Neuronal stem cell (in vitro differentiated cells): ENCODE results near the gene HLA-DQB2.

ENCODE experiments used
- DNase-seq: peaks from one replicate; pipeline ENCODE4 v3.0.0-alpha.2; 2013; ENCODE audit warnings: low spot score
- H2AFZ ChIP-seq: one replicate; pipeline ENCODE4 v1.6.1; 2013; ENCODE audit warnings: mild to moderate bottlenecking, low read length, inconsistent platforms
- H2AK5ac ChIP-seq: 2 replicates; pipeline ENCODE4 v1.6.1; 2013; ENCODE audit warnings: low read depth, mild to moderate bottlenecking, inconsistent platforms, low read length, moderate library complexity, mixed read lengths
- H2BK120ac ChIP-seq: 2 replicates; pipeline ENCODE4 v1.6.1; 2013; ENCODE audit warnings: low read depth, mild to moderate bottlenecking, inconsistent platforms, low read length, moderate library complexity, mixed read lengths
- H2BK12ac ChIP-seq: one replicate; pipeline ENCODE4 v1.6.1; 2013; ENCODE audit warnings: low read length, inconsistent platforms
- H2BK15ac ChIP-seq: 2 replicates; pipeline ENCODE4 v1.6.1; 2013; ENCODE audit warnings: mild to moderate bottlenecking, low read length, inconsistent platforms, mixed read lengths
- H2BK5ac ChIP-seq: one replicate; pipeline ENCODE4 v1.6.1; 2013; ENCODE audit warnings: inconsistent platforms, mild to moderate bottlenecking, low read length, moderate library complexity
- H3K14ac ChIP-seq: one replicate; pipeline ENCODE4 v1.6.1; 2013; ENCODE audit warnings: low read length, inconsistent platforms
- H3K18ac ChIP-seq: 2 replicates; pipeline ENCODE4 v1.6.1; 2013; ENCODE audit warnings: low read length, inconsistent platforms
- H3K23ac ChIP-seq: 2 replicates; pipeline ENCODE4 v1.6.1; 2013; ENCODE audit warnings: low read depth, mild to moderate bottlenecking, mixed read lengths, low read length, inconsistent platforms; ENCODE audit not compliant: poor library complexity
- H3K27ac ChIP-seq: replicated peaks from 3 replicates; pipeline ENCODE4 v1.5.1; 2013; ENCODE audit warnings: low read length, inconsistent platforms
- H3K27me3 ChIP-seq, 3 experiments: 2 replicates each; pipeline ENCODE4 v1.6.1; 2013; ENCODE audit warnings: low read length in 3 of 3, mild to moderate bottlenecking in 2 of 3, inconsistent platforms in 1 of 3, low read depth in 1 of 3, mixed read lengths in 1 of 3, moderate library complexity in 1 of 3; ENCODE audit not compliant: control insufficient read depth in 3 of 3, insufficient read depth in 3 of 3
- H3K36me3 ChIP-seq, 2 donors: replicated peaks in 1 of 2; 2 replicates each; pipeline ENCODE4 v1.6.1; 2013; ENCODE audit warnings: low read length in 2 of 2; ENCODE audit not compliant: control insufficient read depth in 2 of 2, insufficient read depth in 2 of 2
- H3K4ac ChIP-seq: 2 replicates; pipeline ENCODE4 v1.6.1; 2013; ENCODE audit warnings: inconsistent platforms, mild to moderate bottlenecking, low read length, moderate library complexity
- H3K4me1 ChIP-seq, 2 donors: 1 replicate in 1 of 2; 2 replicates in 1 of 2; pipeline ENCODE4 v1.6.1; 2013; ENCODE audit warnings: low read length in 2 of 2, low read depth in 1 of 2; ENCODE audit not compliant: control insufficient read depth in 2 of 2, insufficient read depth in 1 of 2
- H3K4me2 ChIP-seq: one replicate; pipeline ENCODE4 v1.6.1; 2013; ENCODE audit warnings: mild to moderate bottlenecking, low read length, inconsistent platforms; ENCODE audit not compliant: insufficient read depth, poor library complexity, severe bottlenecking
- H3K4me3 ChIP-seq, 2 donors: 2 replicates each; pipeline ENCODE4 v1.5.1; 2013; ENCODE audit warnings: low read length in 2 of 2, mild to moderate bottlenecking in 2 of 2, inconsistent platforms in 1 of 2, moderate library complexity in 1 of 2
- H3K79me1 ChIP-seq: one replicate; pipeline ENCODE4 v1.6.1; 2013; ENCODE audit warnings: low read depth, mild to moderate bottlenecking, inconsistent platforms, low read length, moderate library complexity
- H3K9ac ChIP-seq: one replicate; pipeline ENCODE4 v1.6.1; 2013; ENCODE audit warnings: mild to moderate bottlenecking, low read depth, low read length, inconsistent platforms; ENCODE audit not compliant: poor library complexity
- H3K9me3 ChIP-seq, 2 donors: replicated peaks in 1 of 2; 2 replicates each; pipeline versions ENCODE3 to v1.6.1; 2013; ENCODE audit warnings: low read length in 2 of 2, mild to moderate bottlenecking in 2 of 2, inconsistent platforms in 1 of 2, low read depth in 1 of 2, mixed read lengths in 1 of 2, moderate library complexity in 1 of 2; ENCODE audit not compliant: control insufficient read depth in 2 of 2, insufficient read depth in 1 of 2
- H4K8ac ChIP-seq: one replicate; pipeline ENCODE4 v1.6.1; 2013; ENCODE audit warnings: low read depth, mild to moderate bottlenecking, inconsistent platforms, low read length, moderate library complexity
- H4K91ac ChIP-seq: one replicate; pipeline ENCODE4 v1.6.1; 2013; ENCODE audit warnings: low read length, low read depth, mild to moderate bottlenecking, inconsistent platforms; ENCODE audit not compliant: poor library complexity
- WGBS, 2 donors: extraction: QIAGEN DNeasy Blood & Tissue Kit; methylation state at CpG; one replicate each; pipeline ENCODE4 v1.1.7; 2013; ENCODE audit warnings: missing lambda C conversion rate in 2 of 2, mixed read lengths in 1 of 2; ENCODE audit not compliant: insufficient read length in 2 of 2, insufficient replicate concordance in 1 of 2; ENCODE audit errors: extremely low coverage in 2 of 2; 5-methylcytosine and 5-hydroxymethylcytosine counted together

Gene HLA-DQB2

DNA sequence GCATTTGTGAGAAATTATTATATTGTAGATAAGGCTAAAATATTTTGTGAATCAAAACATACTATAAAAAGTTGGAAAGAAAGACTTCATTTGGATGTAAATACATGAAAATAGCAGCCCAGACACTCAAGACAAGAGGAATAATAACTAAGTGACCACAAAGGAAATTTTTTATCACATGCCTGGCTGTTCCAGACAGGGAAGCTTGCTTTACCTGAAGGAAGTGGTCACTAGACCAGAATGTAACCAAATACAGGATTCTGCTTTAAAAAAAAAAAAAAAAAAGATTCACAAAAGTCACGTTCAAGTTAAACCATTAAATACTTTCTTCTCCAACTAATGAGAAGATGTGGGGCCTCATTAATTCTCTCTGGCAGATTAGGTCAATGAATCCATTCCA is 9.3 kb upstream of the HLA-DQB2 start:
- Histone ChIP-seq H3K9ac (no peak overlapping the region), H2AFZ (no peak overlapping the region), H3K79me1 (no peaks in the 10 kb centered on the region), H3K9me3 (peaks cover 0 to under 1% of the 10 kb centered on the region in 2 donors), H2BK12ac (no peak overlapping the region), H3K27me3 (peaks cover 0 to 4% (median 0%) of the 10 kb centered on the region in 3 experiments), H2BK120ac (no peak overlapping the region), H3K18ac (no peak overlapping the region), H3K4me1 (no peaks in the 10 kb centered on the region), H4K8ac (no peak overlapping the region), H3K4ac (no peak overlapping the region), H3K23ac (no peak overlapping the region), H3K4me3 (no peak overlapping the region), H4K91ac (no peak overlapping the region), H3K27ac (no peak overlapping the region), H3K14ac (no peak overlapping the region), H3K36me3 (no peaks in the 10 kb centered on the region), H2BK15ac (no peak overlapping the region), H2BK5ac (no peak overlapping the region), H2AK5ac (no peak overlapping the region), H3K4me2 (no peak overlapping the region)
- no peak for DNase-seq
- no CpG with 5 or more reads among the region's 1 CpG for WGBS, 2 donors

DNA sequence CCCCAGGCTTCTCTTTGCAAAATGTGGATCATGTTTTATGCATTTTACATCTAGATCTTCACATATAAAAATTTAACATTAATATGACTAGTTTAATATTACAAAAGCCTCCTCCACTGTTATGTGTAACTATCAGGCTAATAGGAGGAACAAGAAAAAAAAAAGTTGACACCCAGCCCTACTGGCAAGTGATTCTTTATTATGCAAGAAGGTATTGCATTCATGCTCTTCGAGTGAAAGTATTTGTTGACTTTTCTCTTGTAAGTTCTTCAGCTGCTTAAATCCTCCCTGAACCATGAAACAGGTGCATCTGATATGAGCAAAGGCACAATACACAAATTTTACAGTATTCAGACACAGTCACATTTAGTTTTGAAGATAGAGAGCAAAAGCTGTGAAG is 716 bp upstream of the HLA-DQB2 start:
- H3K27ac ChIP-seq, result no peak overlapping the region
- WGBS, 2 donors, result no CpG with 5 or more reads among the region's 1 CpG

DNA sequence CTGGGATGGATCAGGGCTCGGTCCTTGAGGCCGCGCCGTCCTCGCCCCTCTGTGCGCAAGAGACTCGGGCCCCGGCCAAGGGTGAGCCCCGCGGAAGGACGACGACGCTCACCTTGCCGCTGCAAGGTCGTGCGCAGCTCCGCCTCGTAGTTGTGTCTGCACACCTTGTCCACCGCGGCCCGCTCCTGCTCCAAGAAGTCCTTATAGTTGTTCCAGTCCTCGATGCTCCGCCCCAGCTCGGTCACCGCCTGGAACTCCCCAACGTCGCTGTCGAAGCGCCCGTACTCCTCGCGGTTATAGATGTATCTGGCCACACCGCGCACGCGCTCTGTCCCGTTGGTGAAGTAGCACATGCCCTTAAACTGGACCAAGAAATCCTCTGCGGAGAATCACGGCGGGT is 1.8 kb downstream of the HLA-DQB2 start:
- Histone ChIP-seq H4K8ac (no peak overlapping the region), H2AK5ac (no peak overlapping the region), H4K91ac (no peak overlapping the region), H3K36me3 (no peaks in the 10 kb centered on the region), H3K4ac (no peak overlapping the region), H3K4me2 (no peak overlapping the region), H3K14ac (no peak overlapping the region), H2BK120ac (no peak overlapping the region), H3K9me3 (no peaks in the 10 kb centered on the region), H3K27me3 (peaks cover 0 to 12% (median 0%) of the 10 kb centered on the region in 3 experiments), H2AFZ (no peak overlapping the region), H3K23ac (peak overlapping the region; percentile 9), H3K27ac (no peak overlapping the region), H3K4me1 (no peaks in the 10 kb centered on the region), H2BK12ac (no peak overlapping the region), H2BK5ac (no peak overlapping the region), H3K9ac (no peak overlapping the region), H2BK15ac (no peak overlapping the region), H3K18ac (peak overlapping the region; percentile 68), H3K4me3 (peak overlapping the region in 1 of 2 donors; percentile 4), H3K79me1 (no peaks in the 10 kb centered on the region)
- no peak for DNase-seq
- no CpG with 5 or more reads among the region's 40 CpGs for WGBS, 2 donors

More for the DNA sequence above, 716 bp upstream of the HLA-DQB2 start:
- no peak overlapping the region for H3K4ac ChIP-seq
- H4K8ac ChIP-seq, result no peak overlapping the region
- H3K23ac ChIP-seq, result no peak overlapping the region
- DNase-seq, result no peak
- no peak overlapping the region for H3K4me3 ChIP-seq
- H2BK120ac ChIP-seq, result no peak overlapping the region
- no peaks in the 10 kb centered on the region for H3K9me3 ChIP-seq
- no peak overlapping the region for H4K91ac ChIP-seq
- H3K36me3 ChIP-seq, result no peaks in the 10 kb centered on the region
- no peak overlapping the region for H3K9ac ChIP-seq
- H3K18ac ChIP-seq, result no peak overlapping the region
- H3K4me2 ChIP-seq, result no peak overlapping the region
- H3K14ac ChIP-seq, result no peak overlapping the region
- H2AFZ ChIP-seq, result no peak overlapping the region
- H2BK12ac ChIP-seq, result no peak overlapping the region
- H3K27me3 ChIP-seq, result peaks cover 0 to 17% (median 0%) of the 10 kb centered on the region in 3 experiments
- H3K4me1 ChIP-seq, result no peaks in the 10 kb centered on the region
- no peaks in the 10 kb centered on the region for H3K79me1 ChIP-seq
- H2BK5ac ChIP-seq, result no peak overlapping the region
- no peak overlapping the region for H2BK15ac ChIP-seq
- H2AK5ac ChIP-seq, result no peak overlapping the region

DNA sequence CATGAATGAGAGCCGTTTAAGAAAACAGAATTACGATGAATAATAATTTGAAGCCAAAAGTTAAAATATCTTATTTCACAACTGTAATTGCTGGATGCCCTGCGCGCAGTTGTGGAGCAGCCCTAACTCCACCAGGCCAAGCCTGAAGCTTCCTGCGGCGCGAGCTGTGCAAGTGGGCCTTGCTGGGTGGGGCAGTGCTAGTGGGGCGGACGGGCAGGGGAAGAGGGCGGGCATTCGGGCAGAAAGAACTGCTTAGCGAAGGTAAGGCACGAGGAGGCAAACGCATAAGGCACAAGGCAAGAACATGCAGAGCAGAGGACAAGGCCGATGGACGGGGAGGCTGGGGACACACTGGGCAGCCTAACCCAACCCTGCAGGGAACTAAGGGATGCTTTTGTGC is 2.3 kb downstream of the HLA-DQB2 start:
- no peak overlapping the region for H3K4me2 ChIP-seq
- H3K9ac ChIP-seq, result no peak overlapping the region
- no CpG with 5 or more reads among the region's 16 CpGs for WGBS, 2 donors
- DNase-seq, result no peak
- no peaks in the 10 kb centered on the region for H3K4me1 ChIP-seq
- no peaks in the 10 kb centered on the region for H3K9me3 ChIP-seq
- H3K23ac ChIP-seq, result peak overlapping the region; percentile 9
- H2AK5ac ChIP-seq, result peak overlapping the region; percentile 40
- H4K8ac ChIP-seq, result no peak overlapping the region
- H2BK12ac ChIP-seq, result no peak overlapping the region
- no peak overlapping the region for H2BK15ac ChIP-seq
- H3K36me3 ChIP-seq, result no peaks in the 10 kb centered on the region
- peak overlapping the region; percentile 68 for H3K18ac ChIP-seq
- H3K4me3 ChIP-seq, result no peak overlapping the region
- H2BK5ac ChIP-seq, result no peak overlapping the region
- no peak overlapping the region for H3K14ac ChIP-seq
- H3K4ac ChIP-seq, result no peak overlapping the region
- H3K79me1 ChIP-seq, result no peaks in the 10 kb centered on the region
- H2AFZ ChIP-seq, result no peak overlapping the region
- H2BK120ac ChIP-seq, result no peak overlapping the region
- no peak overlapping the region for H4K91ac ChIP-seq
- peaks cover 0 to 12% (median 0%) of the 10 kb centered on the region in 3 experiments for H3K27me3 ChIP-seq
- H3K27ac ChIP-seq, result no peak overlapping the region
